ENCODE data around the gene MROH2A.

DNA sequence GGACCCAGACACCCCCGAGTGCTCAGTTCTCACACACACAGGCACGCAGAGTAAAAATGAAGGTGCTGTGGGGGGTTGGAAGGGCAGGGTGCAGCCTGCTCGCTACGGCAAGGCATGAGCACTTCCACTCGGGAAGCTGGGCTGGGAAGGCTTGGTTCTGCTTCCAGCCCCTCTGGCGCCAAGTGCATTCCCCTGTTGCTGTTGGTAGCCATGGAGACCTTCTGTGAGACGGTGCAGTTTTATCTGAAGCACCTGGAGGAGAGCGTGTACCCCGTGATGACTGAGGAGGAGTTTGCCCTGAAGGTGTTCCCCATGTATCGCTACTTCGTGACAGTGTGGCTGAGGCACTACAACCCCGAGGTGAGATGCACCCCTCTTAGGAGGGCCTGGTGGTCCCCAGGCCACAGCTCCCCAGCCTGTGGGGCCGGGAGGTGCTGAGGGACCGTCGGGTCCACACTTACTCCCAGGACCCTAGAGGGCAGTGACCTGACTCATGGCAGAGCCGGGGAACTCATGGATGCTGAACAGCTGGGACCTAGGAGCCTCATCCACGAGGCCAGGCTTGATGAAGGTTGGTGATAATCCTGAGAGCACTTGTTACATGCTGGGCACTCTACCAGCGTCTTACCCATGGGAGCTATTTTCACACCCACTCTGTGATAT, 15.5 kb downstream of the MROH2A start:
- TF ChIP-seq POLR2AphosphoS5 (IDR thresholded peaks at IDR 0.05; ENCODE audit: low read depth, low read length) (no peak), TAF1 (IDR thresholded peaks at IDR 0.05; ENCODE audit: borderline replicate concordance, insufficient read depth, low read length) (no peak), FOXP2 (optimal IDR thresholded peaks at IDR 0.05; ENCODE audit: borderline replicate concordance, extremely low read depth, extremely low read length, insufficient read depth) (no peak)
- TF ChIP-seq, protein P1, sequence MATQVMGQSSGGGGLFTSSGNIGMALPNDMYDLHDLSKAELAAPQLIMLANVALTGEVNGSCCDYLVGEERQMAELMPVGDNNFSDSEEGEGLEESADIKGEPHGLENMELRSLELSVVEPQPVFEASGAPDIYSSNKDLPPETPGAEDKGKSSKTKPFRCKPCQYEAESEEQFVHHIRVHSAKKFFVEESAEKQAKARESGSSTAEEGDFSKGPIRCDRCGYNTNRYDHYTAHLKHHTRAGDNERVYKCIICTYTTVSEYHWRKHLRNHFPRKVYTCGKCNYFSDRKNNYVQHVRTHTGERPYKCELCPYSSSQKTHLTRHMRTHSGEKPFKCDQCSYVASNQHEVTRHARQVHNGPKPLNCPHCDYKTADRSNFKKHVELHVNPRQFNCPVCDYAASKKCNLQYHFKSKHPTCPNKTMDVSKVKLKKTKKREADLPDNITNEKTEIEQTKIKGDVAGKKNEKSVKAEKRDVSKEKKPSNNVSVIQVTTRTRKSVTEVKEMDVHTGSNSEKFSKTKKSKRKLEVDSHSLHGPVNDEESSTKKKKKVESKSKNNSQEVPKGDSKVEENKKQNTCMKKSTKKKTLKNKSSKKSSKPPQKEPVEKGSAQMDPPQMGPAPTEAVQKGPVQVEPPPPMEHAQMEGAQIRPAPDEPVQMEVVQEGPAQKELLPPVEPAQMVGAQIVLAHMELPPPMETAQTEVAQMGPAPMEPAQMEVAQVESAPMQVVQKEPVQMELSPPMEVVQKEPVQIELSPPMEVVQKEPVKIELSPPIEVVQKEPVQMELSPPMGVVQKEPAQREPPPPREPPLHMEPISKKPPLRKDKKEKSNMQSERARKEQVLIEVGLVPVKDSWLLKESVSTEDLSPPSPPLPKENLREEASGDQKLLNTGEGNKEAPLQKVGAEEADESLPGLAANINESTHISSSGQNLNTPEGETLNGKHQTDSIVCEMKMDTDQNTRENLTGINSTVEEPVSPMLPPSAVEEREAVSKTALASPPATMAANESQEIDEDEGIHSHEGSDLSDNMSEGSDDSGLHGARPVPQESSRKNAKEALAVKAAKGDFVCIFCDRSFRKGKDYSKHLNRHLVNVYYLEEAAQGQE (IDR thresholded peaks at IDR 0.05; ENCODE audit: insufficient read depth in 1 of 2, low read depth in 2 of 2, low read length in 2 of 2) = no peak
